Panc1 (cell line): Measurements from ENCODE around the gene SLC6A12.

ENCODE experiments used
- POLR2AphosphoS5 ChIP-seq: IDR thresholded peaks from 2 replicates; pipeline ENCODE4 v1.6.1; 2012; ENCODE audit warnings: mild to moderate bottlenecking, low read depth, low read length, moderate library complexity
- SIN3A ChIP-seq: IDR thresholded peaks from 2 replicates; pipeline ENCODE4 v1.6.1; 2012; ENCODE audit warnings: low read depth, mild to moderate bottlenecking, low read length, moderate library complexity, borderline replicate concordance; ENCODE audit not compliant: insufficient read depth
- TCF7L2 ChIP-seq: IDR thresholded peaks from 2 replicates; pipeline ENCODE4 v1.6.1; 2011; ENCODE audit warnings: mild to moderate bottlenecking, low read depth, low read length, inconsistent platforms
- TF ChIP-seq, protein P1 (sequence below): fragments of 450-650 bp; IDR thresholded peaks from 2 replicates; pipeline ENCODE4 v1.5.1; 2017; ENCODE audit warnings: mild to moderate bottlenecking
- TF ChIP-seq, protein P2 (sequence below), 2 experiments: IDR thresholded peaks; 2 replicates each; pipeline ENCODE4 v1.6.1; 2011 to 2012; ENCODE audit warnings: low read depth in 2 of 2, control low read depth in 1 of 2, low read length in 1 of 2, mild to moderate bottlenecking in 1 of 2, moderate library complexity in 1 of 2; ENCODE audit not compliant: insufficient read depth in 1 of 2

DNA sequence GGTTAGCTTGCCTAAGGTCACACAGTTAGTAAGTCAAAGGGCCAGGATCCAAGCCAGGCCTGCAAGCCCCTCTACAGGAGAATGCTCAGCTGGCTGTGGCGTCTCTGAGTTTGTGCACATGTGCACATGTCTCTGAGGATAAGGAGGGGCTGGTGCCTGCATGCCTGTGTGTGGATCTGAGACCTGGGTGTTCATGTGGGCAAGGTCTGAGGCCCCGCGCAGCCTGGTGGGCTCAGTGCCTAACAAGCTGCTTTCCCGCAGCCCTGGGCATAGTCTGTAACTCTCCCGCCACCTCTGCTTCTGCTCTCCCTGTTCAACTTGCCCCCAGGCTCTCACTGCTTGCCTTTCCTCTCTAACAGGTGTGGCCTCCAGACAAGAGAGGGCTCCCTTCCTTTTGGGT lies 4.3 kb upstream of the SLC6A12 start:
- TF ChIP-seq, protein P1, sequence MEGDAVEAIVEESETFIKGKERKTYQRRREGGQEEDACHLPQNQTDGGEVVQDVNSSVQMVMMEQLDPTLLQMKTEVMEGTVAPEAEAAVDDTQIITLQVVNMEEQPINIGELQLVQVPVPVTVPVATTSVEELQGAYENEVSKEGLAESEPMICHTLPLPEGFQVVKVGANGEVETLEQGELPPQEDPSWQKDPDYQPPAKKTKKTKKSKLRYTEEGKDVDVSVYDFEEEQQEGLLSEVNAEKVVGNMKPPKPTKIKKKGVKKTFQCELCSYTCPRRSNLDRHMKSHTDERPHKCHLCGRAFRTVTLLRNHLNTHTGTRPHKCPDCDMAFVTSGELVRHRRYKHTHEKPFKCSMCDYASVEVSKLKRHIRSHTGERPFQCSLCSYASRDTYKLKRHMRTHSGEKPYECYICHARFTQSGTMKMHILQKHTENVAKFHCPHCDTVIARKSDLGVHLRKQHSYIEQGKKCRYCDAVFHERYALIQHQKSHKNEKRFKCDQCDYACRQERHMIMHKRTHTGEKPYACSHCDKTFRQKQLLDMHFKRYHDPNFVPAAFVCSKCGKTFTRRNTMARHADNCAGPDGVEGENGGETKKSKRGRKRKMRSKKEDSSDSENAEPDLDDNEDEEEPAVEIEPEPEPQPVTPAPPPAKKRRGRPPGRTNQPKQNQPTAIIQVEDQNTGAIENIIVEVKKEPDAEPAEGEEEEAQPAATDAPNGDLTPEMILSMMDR, result no peak
- TF ChIP-seq POLR2AphosphoS5, result no peak
- TF ChIP-seq, protein P2, sequence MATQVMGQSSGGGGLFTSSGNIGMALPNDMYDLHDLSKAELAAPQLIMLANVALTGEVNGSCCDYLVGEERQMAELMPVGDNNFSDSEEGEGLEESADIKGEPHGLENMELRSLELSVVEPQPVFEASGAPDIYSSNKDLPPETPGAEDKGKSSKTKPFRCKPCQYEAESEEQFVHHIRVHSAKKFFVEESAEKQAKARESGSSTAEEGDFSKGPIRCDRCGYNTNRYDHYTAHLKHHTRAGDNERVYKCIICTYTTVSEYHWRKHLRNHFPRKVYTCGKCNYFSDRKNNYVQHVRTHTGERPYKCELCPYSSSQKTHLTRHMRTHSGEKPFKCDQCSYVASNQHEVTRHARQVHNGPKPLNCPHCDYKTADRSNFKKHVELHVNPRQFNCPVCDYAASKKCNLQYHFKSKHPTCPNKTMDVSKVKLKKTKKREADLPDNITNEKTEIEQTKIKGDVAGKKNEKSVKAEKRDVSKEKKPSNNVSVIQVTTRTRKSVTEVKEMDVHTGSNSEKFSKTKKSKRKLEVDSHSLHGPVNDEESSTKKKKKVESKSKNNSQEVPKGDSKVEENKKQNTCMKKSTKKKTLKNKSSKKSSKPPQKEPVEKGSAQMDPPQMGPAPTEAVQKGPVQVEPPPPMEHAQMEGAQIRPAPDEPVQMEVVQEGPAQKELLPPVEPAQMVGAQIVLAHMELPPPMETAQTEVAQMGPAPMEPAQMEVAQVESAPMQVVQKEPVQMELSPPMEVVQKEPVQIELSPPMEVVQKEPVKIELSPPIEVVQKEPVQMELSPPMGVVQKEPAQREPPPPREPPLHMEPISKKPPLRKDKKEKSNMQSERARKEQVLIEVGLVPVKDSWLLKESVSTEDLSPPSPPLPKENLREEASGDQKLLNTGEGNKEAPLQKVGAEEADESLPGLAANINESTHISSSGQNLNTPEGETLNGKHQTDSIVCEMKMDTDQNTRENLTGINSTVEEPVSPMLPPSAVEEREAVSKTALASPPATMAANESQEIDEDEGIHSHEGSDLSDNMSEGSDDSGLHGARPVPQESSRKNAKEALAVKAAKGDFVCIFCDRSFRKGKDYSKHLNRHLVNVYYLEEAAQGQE (IDR thresholded peaks at IDR 0.05; ENCODE audit: insufficient read depth in 1 of 2, low read depth in 2 of 2, low read length in 1 of 2), result no peak
- no peak for TF ChIP-seq SIN3A
- TF ChIP-seq TCF7L2, result no peak
